ENCODE measurements around the gene SCN4B. TPM values are rescaled to one million over a fixed set of nuclear protein-coding genes. Genes with fewer than 3 reads are reported as not detected.

Gene SCN4B
- total RNA-seq, 1 experiment from 2014 or later, result 0.33 TPM

DNA sequence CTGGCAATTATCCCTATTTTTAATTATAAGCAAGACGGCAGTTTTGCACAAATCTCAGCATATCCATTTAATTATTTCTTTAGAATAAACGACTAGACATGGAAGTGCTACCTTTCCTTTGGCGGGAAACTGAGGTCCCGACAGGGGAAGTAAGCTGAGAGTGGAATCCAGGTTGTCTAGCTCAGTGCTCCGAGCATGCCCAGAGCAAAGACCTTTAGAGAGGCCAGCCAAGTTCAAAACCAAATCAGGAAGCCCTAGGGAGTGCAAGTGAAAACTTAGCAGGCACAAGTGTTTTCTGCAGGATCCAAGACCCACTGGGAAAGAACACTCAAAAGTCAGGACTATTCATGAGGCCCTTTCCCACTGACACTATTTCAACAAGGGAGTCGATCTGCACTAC, 46.5 kb upstream of the SCN4B start:
- Histone ChIP-seq H3K36me3 (ENCODE audit: control insufficient read depth, insufficient read depth, low read length) (no peaks in the 10 kb centered on the region), H3K4me3 (ENCODE audit: low read depth in 2 of 2, low read length in 2 of 2) (no peak overlapping the region), H3K27me3 (ENCODE audit: control insufficient read depth, insufficient read depth, low read length) (peaks cover 10% of the 10 kb centered on the region; the same call in 1 of the 2 replicates), H3K4me1 (ENCODE audit: control insufficient read depth, insufficient read depth, low read length) (0 out of 2 replicates have a peak, but pooled peaks cover 3% of the 10 kb centered on the region), H3K27ac (ENCODE audit: low read length) (no peak overlapping the region), H3K9me3 (ENCODE audit: control insufficient read depth, insufficient read depth, low read depth, low read length) (no peaks in the 10 kb centered on the region)
- DNase-seq (ENCODE audit: low read depth, low spot score), result no peak
- in situ Hi-C loops (cut with HindIII; ENCODE audit: low pct_unique_long_range_greater_than_20kb, low sequenced_read_pairs), result no loop called here
- ChIA-PET POLR2A (no interaction called here), CTCF (interaction anchor here (0.6 to 1.5 kb wide), 9 partner anchors 17 to 152 kb away, joined by 3 to 12 read pairs (median 5); partner anchors contain the start of gene JAML)
- no peak for ATAC-seq
- intact Hi-C loops (cut with micrococcal nuclease; ENCODE audit: unreplicated experiment), result loop anchor here (2.0 to 10.0 kb wide), 3 partner anchors 92 to 286 kb away; no protein-coding TSS in a partner anchor
- no peak for TF ChIP-seq TCF7L2 (IDR thresholded peaks at IDR 0.05; ENCODE audit: low read depth, low read length)
- TF ChIP-seq, protein P1, sequence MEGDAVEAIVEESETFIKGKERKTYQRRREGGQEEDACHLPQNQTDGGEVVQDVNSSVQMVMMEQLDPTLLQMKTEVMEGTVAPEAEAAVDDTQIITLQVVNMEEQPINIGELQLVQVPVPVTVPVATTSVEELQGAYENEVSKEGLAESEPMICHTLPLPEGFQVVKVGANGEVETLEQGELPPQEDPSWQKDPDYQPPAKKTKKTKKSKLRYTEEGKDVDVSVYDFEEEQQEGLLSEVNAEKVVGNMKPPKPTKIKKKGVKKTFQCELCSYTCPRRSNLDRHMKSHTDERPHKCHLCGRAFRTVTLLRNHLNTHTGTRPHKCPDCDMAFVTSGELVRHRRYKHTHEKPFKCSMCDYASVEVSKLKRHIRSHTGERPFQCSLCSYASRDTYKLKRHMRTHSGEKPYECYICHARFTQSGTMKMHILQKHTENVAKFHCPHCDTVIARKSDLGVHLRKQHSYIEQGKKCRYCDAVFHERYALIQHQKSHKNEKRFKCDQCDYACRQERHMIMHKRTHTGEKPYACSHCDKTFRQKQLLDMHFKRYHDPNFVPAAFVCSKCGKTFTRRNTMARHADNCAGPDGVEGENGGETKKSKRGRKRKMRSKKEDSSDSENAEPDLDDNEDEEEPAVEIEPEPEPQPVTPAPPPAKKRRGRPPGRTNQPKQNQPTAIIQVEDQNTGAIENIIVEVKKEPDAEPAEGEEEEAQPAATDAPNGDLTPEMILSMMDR (IDR thresholded peaks at IDR 0.05), result no peak
- BruUV-seq (replicated peaks), result no TSS peak

DNA sequence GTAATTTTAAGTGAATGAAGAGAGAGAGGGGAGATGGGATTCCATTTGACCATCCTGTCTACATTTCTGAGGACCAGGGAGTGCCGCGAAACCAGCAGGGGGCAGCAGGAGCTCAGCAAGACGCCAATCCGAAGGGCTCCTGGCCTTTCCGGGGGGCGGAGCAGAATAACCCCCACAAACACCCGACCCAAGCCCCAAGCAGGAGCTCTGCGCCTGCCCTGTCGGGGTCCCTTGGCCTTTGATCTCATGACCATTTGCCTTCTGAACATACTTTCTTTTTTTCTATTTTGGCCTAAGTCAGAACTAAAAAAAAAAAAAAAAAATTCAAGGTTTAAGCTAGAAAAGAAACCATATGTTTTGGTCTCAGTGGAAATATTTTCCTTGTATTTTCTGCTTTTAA, 45.7 kb upstream of the SCN4B start:
- ATAC-seq (peak; percentile 96), DNase-seq (ENCODE audit: low read depth, low spot score) (peak; percentile 42)
- Histone ChIP-seq H3K9me3 (ENCODE audit: control insufficient read depth, insufficient read depth, low read depth, low read length) (no peaks in the 10 kb centered on the region), H3K4me1 (ENCODE audit: control insufficient read depth, insufficient read depth, low read length) (0 out of 2 replicates have a peak, but pooled peaks cover 3% of the 10 kb centered on the region), H3K27me3 (ENCODE audit: control insufficient read depth, insufficient read depth, low read length) (peaks cover 7% of the 10 kb centered on the region; the same call in 1 of the 2 replicates), H3K27ac (ENCODE audit: low read length) (no peak overlapping the region), H3K4me3 (ENCODE audit: low read depth in 2 of 2, low read length in 2 of 2) (no peak overlapping the region), H3K36me3 (ENCODE audit: control insufficient read depth, insufficient read depth, low read length) (no peaks in the 10 kb centered on the region)
- ChIA-PET POLR2A (no interaction called here), CTCF (interaction anchor here (0.6 to 1.5 kb wide), 16 partner anchors 11 to 153 kb away, joined by 3 to 12 read pairs (median 4); partner anchors contain the start of gene JAML)
- BruUV-seq (replicated peaks), result no TSS peak
- in situ Hi-C loops (cut with HindIII; ENCODE audit: low pct_unique_long_range_greater_than_20kb, low sequenced_read_pairs), result no loop called here
- TF ChIP-seq, protein P1 (IDR thresholded peaks at IDR 0.05), result peak; percentile 98
- TF ChIP-seq SIN3A (IDR thresholded peaks at IDR 0.05; ENCODE audit: borderline replicate concordance, insufficient read depth, low read depth, low read length) (no peak), POLR2AphosphoS5 (IDR thresholded peaks at IDR 0.05; ENCODE audit: low read depth, low read length) (no peak)
- intact Hi-C loops (cut with micrococcal nuclease; ENCODE audit: unreplicated experiment), result loop anchor here (2.0 to 10.0 kb wide), 3 partner anchors 92 to 286 kb away; no protein-coding TSS in a partner anchor

DNA sequence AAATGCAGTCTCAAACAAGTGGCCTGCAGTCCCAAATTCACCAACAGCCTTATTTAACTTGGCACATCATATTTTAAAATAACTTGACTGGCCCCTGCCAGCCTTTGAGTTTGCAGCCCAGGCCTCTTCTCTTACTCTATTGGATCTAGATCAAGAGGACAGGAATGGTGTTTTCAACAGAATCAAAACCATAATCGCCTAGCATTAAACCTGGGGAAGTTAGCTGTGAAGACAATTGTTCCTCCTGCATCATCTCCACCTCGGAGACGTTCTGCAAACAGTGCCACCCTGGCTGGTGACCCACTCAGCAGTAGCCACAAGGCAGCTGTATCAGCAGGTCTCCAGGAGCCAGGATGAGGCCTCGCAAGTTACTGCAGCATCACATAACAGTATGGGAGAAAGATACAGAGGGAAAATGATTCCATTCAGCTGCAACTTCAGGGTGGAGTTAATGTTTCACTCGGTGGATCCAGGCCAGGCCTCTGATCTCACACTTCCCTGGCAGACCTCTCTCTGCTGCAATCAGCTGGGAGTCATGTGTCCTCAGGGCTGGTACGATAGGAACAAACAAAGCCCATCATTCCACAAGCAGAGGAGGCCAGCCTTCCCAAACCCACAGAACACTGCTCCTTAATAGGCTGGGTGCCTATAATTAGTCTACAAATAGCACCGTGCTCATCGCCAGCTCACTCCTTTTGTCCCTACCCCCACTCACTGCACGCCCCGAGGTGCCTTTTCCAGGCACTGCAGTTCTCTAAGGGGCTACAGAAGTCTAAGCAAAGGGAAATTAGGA, 42.4 kb upstream of the SCN4B start:
- BruUV-seq (replicated peaks), result no TSS peak
- intact Hi-C loops (cut with micrococcal nuclease; ENCODE audit: unreplicated experiment) (loop anchor here (10.0 kb wide), 1 partner anchor 290 kb away; no protein-coding TSS in a partner anchor), in situ Hi-C loops (cut with HindIII; ENCODE audit: low pct_unique_long_range_greater_than_20kb, low sequenced_read_pairs) (no loop called here)
- Histone ChIP-seq H3K27me3 (ENCODE audit: control insufficient read depth, insufficient read depth, low read length) (0 out of 2 replicates have a peak, but pooled peaks cover 3% of the 10 kb centered on the region), H3K4me1 (ENCODE audit: control insufficient read depth, insufficient read depth, low read length) (0 out of 2 replicates have a peak, but pooled peaks cover 3% of the 10 kb centered on the region), H3K9me3 (ENCODE audit: control insufficient read depth, insufficient read depth, low read depth, low read length) (no peaks in the 10 kb centered on the region), H3K36me3 (ENCODE audit: control insufficient read depth, insufficient read depth, low read length) (no peaks in the 10 kb centered on the region), H3K4me3 (ENCODE audit: low read depth in 2 of 2, low read length in 2 of 2) (no peak overlapping the region), H3K27ac (ENCODE audit: low read length) (no peak overlapping the region)
- CTCF ChIA-PET, result interaction anchor here (0.7 kb wide), 1 partner anchor 135 kb away, joined by 10 read pairs; no protein-coding TSS in a partner anchor
- no peak for TF ChIP-seq POLR2AphosphoS5 (IDR thresholded peaks at IDR 0.05; ENCODE audit: low read depth, low read length)
- TF ChIP-seq SIN3A (IDR thresholded peaks at IDR 0.05; ENCODE audit: borderline replicate concordance, insufficient read depth, low read depth, low read length), result no peak
- TF ChIP-seq TCF7L2 (IDR thresholded peaks at IDR 0.05; ENCODE audit: low read depth, low read length), result no peak
- TF ChIP-seq, protein P1 (IDR thresholded peaks at IDR 0.05), result no peak
- TF ChIP-seq, protein P2, sequence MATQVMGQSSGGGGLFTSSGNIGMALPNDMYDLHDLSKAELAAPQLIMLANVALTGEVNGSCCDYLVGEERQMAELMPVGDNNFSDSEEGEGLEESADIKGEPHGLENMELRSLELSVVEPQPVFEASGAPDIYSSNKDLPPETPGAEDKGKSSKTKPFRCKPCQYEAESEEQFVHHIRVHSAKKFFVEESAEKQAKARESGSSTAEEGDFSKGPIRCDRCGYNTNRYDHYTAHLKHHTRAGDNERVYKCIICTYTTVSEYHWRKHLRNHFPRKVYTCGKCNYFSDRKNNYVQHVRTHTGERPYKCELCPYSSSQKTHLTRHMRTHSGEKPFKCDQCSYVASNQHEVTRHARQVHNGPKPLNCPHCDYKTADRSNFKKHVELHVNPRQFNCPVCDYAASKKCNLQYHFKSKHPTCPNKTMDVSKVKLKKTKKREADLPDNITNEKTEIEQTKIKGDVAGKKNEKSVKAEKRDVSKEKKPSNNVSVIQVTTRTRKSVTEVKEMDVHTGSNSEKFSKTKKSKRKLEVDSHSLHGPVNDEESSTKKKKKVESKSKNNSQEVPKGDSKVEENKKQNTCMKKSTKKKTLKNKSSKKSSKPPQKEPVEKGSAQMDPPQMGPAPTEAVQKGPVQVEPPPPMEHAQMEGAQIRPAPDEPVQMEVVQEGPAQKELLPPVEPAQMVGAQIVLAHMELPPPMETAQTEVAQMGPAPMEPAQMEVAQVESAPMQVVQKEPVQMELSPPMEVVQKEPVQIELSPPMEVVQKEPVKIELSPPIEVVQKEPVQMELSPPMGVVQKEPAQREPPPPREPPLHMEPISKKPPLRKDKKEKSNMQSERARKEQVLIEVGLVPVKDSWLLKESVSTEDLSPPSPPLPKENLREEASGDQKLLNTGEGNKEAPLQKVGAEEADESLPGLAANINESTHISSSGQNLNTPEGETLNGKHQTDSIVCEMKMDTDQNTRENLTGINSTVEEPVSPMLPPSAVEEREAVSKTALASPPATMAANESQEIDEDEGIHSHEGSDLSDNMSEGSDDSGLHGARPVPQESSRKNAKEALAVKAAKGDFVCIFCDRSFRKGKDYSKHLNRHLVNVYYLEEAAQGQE (IDR thresholded peaks at IDR 0.05; ENCODE audit: insufficient read depth in 1 of 2, low read depth in 2 of 2, low read length in 1 of 2), result no peak
- POLR2A ChIA-PET, result interaction anchor here (0.6 to 0.7 kb wide), 2 partner anchors 16 to 214 kb away, joined by 3 to 4 read pairs; no protein-coding TSS in a partner anchor
- DNase-seq (ENCODE audit: low read depth, low spot score) (no peak), ATAC-seq (peak; percentile 20; the same call in 1 of the 2 replicates)
